Lung (tissue), 12 donors: ENCODE measurements around the gene TRAP1. TPM values are rescaled to one million over a fixed set of nuclear protein-coding genes. Genes with fewer than 3 reads are reported as not detected.
"Not testable (repeated sequence)": the region's sequence is repeated elsewhere in the genome, so short reads cannot be mapped to it uniquely, and the experiment has no call there.

Experiments
- ATAC-seq: fragments of 200-7000 bp; cut with Tn5 transposase; one replicate; pipeline ENCODE4 v1.9.1; 2020; ENCODE audit warnings: moderate number of reproducible peaks; ENCODE audit not compliant: insufficient read depth, low FRiP score
- DNase-seq, 3 donors: peaks; one replicate each; pipeline ENCODE4 v3.0.0-alpha.2; 2013 to 2017
- H3K27ac ChIP-seq, 2 donors: one replicate each; pipeline ENCODE4 v1.5.1; 2013; ENCODE audit warnings: mild to moderate bottlenecking in 2 of 2, moderate library complexity in 2 of 2, control low read depth in 1 of 2, inconsistent platforms in 1 of 2, low read depth in 1 of 2, low read length in 1 of 2
- H3K27me3 ChIP-seq, 3 donors: one replicate each; pipeline ENCODE4 v1.5.1; 2013; ENCODE audit warnings: low read length in 2 of 3; ENCODE audit not compliant: control insufficient read depth in 3 of 3, insufficient read depth in 3 of 3
- H3K36me3 ChIP-seq, 4 donors: one replicate each; pipeline ENCODE4 v1.5.1; 2013; ENCODE audit warnings: low read length in 4 of 4, mild to moderate bottlenecking in 1 of 4, moderate library complexity in 1 of 4; ENCODE audit not compliant: control insufficient read depth in 4 of 4, insufficient read depth in 4 of 4
- H3K4me1 ChIP-seq, 5 donors: one replicate each; pipeline ENCODE4 v1.5.1; 2013; ENCODE audit warnings: low read length in 5 of 5, mild to moderate bottlenecking in 2 of 5, moderate library complexity in 1 of 5; ENCODE audit not compliant: control insufficient read depth in 5 of 5, insufficient read depth in 5 of 5
- H3K4me3 ChIP-seq: one replicate; pipeline ENCODE4 v1.5.1; 2013; ENCODE audit warnings: mild to moderate bottlenecking, control low read depth, moderate library complexity
- H3K9ac ChIP-seq, 2 donors: one replicate each; pipeline ENCODE4 v1.5.1; 2013; ENCODE audit warnings: low read length in 2 of 2, control low read depth in 1 of 2; ENCODE audit not compliant: insufficient read depth in 1 of 2
- H3K9me3 ChIP-seq, 4 donors: one replicate each; pipeline ENCODE4 v1.5.1; 2013; ENCODE audit warnings: low read length in 3 of 4, mild to moderate bottlenecking in 1 of 4, moderate library complexity in 1 of 4; ENCODE audit not compliant: control insufficient read depth in 4 of 4, insufficient read depth in 3 of 4
- CTCF ChIP-seq: IDR thresholded peaks from 2 replicates; pipeline ENCODE4 v1.5.1; 2012; ENCODE audit warnings: mild to moderate bottlenecking; ENCODE audit errors: control extremely low read depth, extremely low read depth
- WGBS, 2 donors: extraction: QIAGEN DNeasy Blood & Tissue Kit; methylation state at CpG; one replicate each; pipeline ENCODE4 v1.1.7; 2013; 5-methylcytosine and 5-hydroxymethylcytosine counted together
- polyA plus RNA-seq, 2 donors: library from polyadenylated mRNA; stranded (reverse); fragments of 200-250 nt; gene quantifications; one replicate each; pipeline ENCODE4 v1.2.1, GENCODE V29; 2013
- total RNA-seq, 2 donors: library from RNA; depleted of rRNA in 1 of 2; stranded (reverse); fragments of >200 nt in 1 of 2; gene quantifications; one replicate each; pipeline ENCODE4 v1.2.1, GENCODE V29; 2014 to 2021
- donor health status: control.
- donor health status: control.
- donor health status: Bipolar disorder and iron deficiency.
- donor health status: healthy.
- donor health status: DM: yes; HTN: yes; CAD: no.

TRAP1 gene
- total and polyA plus RNA-seq, 4 donors, result 44.8 to 94.3 (median 58.8) TPM

- WGBS, 2 donors, result 95% methylated on average over 10 of the region's 10 CpGs
- Histone ChIP-seq H3K27me3 (no peaks in the 10 kb centered on the region), H3K27ac (no peak overlapping the region), H3K36me3 (peaks cover 0 to 2% (median 0%) of the 10 kb centered on the region in 4 donors), H3K4me1 (peaks cover 3 to 14% (median 6%) of the 10 kb centered on the region in 5 donors), H3K9me3 (peaks cover 0 to 2% (median 0%) of the 10 kb centered on the region in 4 donors), H3K9ac (no peak overlapping the region), H3K4me3 (no peak overlapping the region)
- DNase-seq (no peak), ATAC-seq (no peak)
- TF ChIP-seq CTCF, result no peak
These were observed 1.3 kb upstream of the TRAP1 start for GRCh38 chr16:3718628-3719027.

DNA sequence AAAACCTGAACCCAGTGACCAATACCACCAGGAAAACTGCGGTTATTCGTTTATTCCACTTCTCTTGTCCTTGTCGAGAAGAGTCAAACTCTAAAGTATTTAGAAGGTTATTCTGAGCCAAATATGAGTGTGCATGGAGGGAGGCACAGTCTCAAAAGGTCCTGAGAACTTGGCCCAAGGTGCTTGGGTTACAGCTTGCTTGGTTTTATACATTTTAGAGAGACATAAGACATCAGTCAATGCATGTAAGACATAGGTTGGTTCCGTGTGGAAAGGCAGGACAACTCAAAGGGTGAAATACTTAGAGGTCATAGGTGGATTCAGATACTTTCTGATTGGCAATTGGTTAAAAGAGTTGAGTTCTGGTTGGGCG is 681 bp upstream of the TRAP1 start:
- no peaks in the 10 kb centered on the region for H3K27me3 ChIP-seq
- peak overlapping the region; percentile 80 to 89 for H3K27ac ChIP-seq
- WGBS, 2 donors, result 24 to 32% methylated on average over 5 of the region's 5 CpGs
- peaks cover 0 to 2% (median 0%) of the 10 kb centered on the region in 4 donors for H3K9me3 ChIP-seq
- peak overlapping the region; percentile 64 for H3K4me3 ChIP-seq
- peak overlapping the region; percentile 82 to 89 for H3K9ac ChIP-seq
- no peak for DNase-seq
- H3K4me1 ChIP-seq, result peaks cover 3 to 14% (median 6%) of the 10 kb centered on the region in 5 donors
- no peak for ATAC-seq
- H3K36me3 ChIP-seq, result peaks cover 0 to 3% (median 0%) of the 10 kb centered on the region in 4 donors
- TF ChIP-seq CTCF, result no peak

- TF ChIP-seq CTCF, result no peak
- H3K4me3 ChIP-seq, result peak overlapping the region; percentile 90
- H3K36me3 ChIP-seq, result peaks cover 0 to 3% (median 0%) of the 10 kb centered on the region in 4 donors
- peaks cover 3 to 14% (median 6%) of the 10 kb centered on the region in 5 donors for H3K4me1 ChIP-seq
- H3K9me3 ChIP-seq, result no peaks in the 10 kb centered on the region
- H3K9ac ChIP-seq, result peak overlapping the region; percentile 38 to 53
- H3K27me3 ChIP-seq, result no peaks in the 10 kb centered on the region
- DNase-seq, result peak; percentile 14 to 32 (median 18)
- 1% methylated on average over 34 of the region's 34 CpGs for WGBS, 2 donors
- H3K27ac ChIP-seq, result peak overlapping the region; percentile 80 to 81
- peak; percentile 2 for ATAC-seq
These were observed 491 bp downstream of the TRAP1 start for GRCh38 chr16:3716831-3717234.

DNA sequence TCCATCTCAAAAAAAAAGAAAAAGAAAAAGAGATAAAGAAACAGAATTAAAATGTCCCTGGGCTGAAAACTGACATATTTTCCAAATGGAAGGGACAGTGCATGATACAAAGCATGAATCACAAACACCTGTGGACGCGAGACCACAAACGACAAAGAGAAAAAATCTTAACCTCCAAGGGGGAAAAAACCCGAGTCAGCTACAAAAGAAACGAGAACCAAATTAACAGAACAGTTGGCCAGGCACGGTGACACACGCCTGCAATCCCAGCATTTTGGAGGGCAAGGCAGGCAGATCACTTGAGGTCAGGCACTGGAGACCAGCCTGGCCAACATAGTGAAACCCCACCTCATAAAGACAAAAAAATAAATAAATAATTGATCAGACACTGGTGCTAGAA is 1.9 kb downstream of the TRAP1 start:
- Histone ChIP-seq H3K36me3 (peaks cover 0 to 3% (median 0%) of the 10 kb centered on the region in 4 donors), H3K9me3 (no peaks in the 10 kb centered on the region), H3K4me1 (peaks cover 3 to 14% (median 6%) of the 10 kb centered on the region in 5 donors), H3K9ac (no peak overlapping the region), H3K4me3 (no peak overlapping the region), H3K27ac (no peak overlapping the region), H3K27me3 (no peaks in the 10 kb centered on the region)
- ATAC-seq (no peak), DNase-seq (no peak)
- 93 to 97% methylated on average over 7 of the region's 7 CpGs for WGBS, 2 donors
- no peak for TF ChIP-seq CTCF

DNA sequence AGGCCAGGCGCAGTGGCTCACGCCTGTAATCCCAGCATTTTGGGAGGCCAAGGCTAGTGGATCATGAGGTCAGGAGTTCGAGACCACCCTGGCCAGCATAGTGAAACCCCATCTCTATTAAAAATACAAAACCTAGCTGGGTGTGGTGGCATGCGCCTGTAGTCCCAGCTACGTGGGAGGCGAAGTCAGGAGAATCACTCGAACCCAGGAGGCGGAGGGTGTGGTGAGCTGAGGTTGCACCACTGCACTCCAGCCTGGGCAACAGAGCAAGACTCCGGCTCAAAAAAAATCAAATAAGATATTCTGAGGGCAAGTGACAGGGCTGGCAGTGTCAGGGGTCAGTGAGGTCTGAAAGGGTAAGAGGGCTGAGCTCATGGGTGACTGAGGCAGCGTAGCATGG is 2.9 kb downstream of the TRAP1 start:
- not testable (repeated sequence) for ATAC-seq, H3K27ac ChIP-seq, H3K36me3 ChIP-seq, H3K27me3 ChIP-seq, H3K9me3 ChIP-seq, DNase-seq, H3K4me3 ChIP-seq, H3K9ac ChIP-seq
- H3K4me1 ChIP-seq, result peaks cover 3 to 14% (median 6%) of the 10 kb centered on the region in 5 donors
- 97 to 98% methylated on average over 10 of the region's 10 CpGs for WGBS, 2 donors
